DMS 273 treated with DMSO at 0.1 percent for 48 hours (cell line): ENCODE data around the gene MARF1.
"Not testable (repeated sequence)": the region's sequence is repeated elsewhere in the genome, so short reads cannot be mapped to it uniquely, and the experiment has no call there.

Experiments
- DNase-seq: peaks from one replicate; lab custom pipeline; 2025; lab: John Stamatoyannopoulos, UW

Gene MARF1

DNA sequence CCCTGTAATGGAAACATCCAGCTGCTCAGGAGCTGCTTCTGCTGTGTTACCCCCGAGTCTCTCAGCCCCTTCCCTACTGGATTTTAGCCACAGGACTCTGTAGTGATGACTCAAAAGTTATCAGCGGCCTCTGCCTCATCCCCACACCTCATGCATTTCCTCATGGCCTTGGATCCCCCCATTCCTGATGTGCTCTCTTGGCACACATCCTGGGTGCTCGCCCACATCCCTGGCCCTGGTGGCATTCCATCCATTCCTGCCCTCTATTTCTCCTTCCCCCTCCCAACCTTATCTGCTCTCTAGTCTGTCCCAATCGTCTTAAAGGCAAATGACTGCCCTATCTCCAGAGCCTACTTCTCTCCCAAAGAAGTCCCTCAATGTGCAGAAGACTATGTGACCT, 24.6 kb downstream of the MARF1 start:
- no peak for DNase-seq

DNA sequence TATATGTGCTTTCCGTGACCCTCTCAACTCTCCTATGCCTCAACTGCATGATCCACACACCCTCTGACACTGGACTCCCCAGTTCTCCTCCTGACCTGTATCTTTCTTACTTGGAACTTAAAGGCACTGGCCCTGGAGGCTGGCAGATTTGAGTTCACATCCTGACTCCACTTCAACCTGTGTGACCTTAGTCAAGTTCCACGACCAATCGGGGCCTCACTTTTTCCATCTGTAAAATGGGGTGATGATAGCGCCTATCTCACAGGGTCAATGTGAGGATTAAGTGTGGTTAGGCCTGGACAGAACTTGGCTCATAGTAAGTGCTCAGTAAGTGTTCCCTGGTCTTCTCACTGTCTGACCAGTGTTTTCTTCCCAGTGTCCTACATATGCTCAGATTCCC, 25.1 kb downstream of the MARF1 start:
- no peak for DNase-seq

DNA sequence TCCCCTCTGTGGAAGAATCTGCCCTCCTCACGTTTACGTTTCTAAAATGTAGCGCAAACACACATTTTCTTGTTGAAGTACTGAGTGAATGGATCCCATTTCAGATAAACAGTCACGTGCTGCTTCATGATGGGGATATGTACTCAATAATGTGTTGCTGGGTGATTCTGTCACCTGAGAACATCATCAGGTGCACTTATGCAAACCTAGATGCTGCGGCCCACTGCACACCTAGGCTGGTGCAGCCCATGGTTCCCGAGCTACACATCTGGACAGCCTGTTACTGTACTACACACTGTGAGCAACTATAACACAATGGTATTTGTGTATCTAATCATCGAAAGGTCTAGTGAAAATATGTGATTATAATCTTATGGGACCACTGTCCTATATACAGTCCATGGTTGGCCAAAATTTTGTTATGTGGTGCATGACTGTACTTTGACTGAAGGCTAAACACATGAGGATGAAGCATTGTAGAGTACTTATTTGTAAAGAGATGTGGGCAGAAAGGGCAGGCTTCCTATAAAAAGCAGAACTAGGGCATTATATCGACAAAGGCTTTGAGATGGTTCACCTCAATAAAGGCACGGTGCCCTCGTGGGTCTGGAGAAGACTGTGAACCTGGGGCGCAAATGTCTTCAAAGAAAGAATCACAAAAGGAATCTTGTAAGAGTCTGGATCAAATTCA, 26.3 kb downstream of the MARF1 start:
- DNase-seq: no peak

DNA sequence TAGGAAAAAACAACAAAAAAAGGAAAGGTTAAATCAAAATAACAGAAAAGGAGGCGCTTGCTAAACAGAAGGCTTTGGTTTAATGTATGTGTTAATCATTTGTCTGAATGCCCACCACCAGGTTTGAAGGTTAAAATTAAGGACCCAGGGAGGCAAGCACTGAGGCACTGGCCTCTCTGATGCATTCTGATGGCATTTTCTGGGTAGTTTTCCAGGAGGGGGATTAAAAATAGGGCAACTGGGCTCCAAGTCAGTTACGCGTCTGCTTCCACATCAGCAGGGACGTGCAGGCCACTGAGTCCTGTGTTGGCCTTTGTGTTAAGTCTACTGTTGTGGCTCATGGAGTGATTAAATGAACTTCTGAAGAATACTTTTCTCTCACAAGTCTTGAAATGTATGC, 26.9 kb downstream of the MARF1 start:
- DNase-seq: no peak

DNA sequence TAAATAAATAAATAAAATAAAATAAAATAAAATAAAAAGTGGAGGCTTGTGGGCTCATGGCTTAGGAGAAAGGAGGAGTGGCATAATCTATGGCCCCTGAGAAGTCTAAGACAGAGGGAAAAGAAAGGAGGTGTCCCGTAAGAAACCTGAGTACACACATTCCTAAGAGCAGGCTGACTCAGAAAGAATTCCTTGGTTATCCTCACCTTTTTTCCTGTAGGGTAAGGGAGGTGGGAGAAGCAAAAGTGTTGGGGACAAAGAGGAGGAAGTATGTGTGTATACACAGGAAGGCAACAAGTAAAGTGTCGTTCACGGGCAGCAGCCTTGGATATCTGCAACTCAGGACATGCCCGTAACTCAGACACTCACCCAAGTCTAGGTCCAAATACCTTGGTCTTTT, 29.3 kb downstream of the MARF1 start:
- DNase-seq: no peak

DNA sequence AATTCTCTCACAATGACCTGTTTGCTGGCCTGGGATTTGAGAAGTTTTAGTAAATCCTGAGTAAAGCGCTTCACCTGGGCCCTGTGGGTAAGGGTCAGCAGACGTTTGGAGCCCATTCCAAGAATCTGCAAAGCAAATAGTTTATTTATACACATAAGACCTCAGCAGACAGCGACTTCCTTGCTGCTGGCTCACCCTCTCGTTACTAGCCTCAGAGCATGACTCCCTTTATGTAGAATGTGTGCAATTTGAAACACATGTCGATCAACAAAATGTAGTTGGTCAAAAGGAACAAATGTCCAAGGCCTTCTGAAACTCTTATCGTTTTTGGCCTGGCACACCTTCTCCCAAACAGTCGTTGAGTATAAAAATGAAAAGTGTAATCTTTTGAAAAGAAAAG, 31.3 kb downstream of the MARF1 start:
- DNase-seq: no peak

DNA sequence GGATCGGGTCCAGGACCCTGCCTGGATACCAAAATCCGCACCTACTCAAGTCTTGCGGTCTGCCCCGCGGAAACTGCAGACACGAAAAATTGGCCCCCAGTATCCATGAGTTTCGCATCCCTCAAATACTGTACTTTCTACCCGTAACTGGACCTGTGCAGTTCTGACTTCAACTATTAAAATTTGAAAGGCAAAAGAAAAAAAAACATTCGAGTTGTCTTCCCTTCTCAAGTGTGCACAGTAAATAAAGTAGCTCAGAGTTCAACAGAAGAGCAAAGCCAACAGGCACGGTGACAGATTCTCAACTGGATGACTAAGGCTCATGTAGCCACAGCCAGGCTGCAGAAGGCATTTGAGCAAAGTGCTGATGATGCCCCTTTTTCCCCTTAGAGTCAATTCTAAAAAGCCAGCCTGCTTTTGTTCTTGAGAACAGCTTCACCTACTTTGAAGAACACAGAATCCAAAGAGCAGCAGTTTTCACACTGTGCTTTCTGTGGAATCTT, 32.5 kb downstream of the MARF1 start:
- no peak for DNase-seq

DNA sequence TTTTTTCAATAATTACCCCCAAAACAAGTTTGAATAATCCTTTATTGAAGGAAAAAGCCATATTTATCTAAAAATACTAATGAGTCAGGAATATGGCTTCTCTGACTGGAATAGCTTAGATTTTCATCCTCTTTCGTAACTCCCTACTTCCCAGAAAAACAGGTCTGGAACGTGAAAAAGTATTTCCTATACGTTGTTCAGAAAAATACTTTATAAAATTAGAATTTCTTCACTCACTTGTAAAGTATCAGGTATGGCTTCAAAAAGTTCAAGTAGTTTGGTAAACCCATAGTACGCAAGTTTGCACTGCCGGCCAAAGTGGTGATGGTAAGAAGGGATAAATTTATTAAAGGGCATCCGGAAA, 33.7 kb downstream of the MARF1 start:
- DNase-seq: no peak

DNA sequence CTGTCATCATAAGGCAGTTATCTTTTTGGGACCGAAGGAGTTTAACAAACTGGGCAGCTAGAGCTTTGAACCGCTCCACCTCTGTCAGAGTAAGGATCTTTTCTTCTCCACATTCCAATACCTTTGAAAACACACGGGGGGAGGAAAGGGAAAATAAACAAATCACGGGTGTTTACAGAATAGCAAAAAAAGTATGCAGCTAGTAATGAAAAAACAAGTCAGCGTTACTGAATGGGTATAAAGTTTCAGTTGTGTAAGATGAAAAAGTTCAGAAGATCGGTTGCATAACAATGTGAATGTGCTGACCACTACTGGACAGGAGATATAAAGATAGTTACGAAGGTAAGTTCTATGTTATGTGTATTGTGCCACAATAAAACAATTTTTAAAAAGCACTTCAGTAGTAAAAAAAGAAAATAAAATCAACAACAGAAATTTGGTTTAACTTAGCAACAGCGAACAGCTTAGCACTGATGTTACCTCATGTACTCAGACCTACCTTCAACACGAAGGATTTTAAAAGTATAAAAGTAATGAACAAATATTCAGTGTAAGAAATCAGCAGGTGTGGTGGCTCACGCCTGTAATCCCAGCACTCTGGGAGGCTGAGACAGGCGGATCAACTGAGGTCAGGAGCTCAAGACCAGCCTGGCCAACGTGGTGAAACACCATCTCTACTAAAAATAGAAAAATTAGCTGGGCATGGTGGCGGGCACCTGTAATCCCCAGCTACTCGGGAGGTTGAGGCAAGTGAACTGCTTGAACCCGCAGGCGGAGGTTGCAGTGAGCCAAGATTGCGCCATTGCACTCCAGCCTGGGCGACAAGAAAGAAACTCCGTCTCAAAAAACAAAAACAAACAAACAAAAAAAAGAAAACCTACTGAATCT, 34.3 kb downstream of the MARF1 start:
- DNase-seq: no peak

DNA sequence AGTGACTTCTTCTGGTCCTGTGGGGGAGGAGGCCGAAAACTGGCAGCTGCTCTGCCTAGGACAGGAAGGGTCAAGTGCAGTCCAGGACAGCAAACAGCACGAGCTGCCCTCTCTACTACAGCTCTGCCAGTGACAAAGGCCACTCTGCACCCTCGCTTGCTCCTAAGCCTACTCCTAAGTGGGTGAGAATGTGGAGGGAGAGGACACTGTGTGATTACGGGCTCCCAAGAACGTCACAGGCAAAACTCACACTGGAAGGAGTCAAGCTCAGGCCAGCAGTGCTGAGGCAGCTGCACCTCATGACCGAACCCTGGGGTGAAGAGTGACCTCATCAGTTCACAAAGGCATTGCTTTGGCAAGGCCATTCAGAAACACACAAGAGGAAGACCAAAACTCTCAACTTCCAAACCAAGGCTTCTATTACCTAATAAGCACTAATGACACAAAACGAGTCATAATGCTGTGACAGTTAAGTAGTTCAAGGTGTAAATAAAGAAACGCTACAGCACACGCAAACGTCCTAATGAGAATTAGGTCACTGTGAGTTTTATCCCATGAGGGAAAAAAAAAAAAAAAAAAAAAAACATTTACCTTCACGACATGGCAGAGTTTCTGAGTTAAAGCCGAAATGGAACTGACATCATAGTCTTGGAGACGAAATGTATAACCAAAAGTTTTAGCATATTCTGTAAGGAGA, 35.1 kb downstream of the MARF1 start:
- DNase-seq: no peak

DNA sequence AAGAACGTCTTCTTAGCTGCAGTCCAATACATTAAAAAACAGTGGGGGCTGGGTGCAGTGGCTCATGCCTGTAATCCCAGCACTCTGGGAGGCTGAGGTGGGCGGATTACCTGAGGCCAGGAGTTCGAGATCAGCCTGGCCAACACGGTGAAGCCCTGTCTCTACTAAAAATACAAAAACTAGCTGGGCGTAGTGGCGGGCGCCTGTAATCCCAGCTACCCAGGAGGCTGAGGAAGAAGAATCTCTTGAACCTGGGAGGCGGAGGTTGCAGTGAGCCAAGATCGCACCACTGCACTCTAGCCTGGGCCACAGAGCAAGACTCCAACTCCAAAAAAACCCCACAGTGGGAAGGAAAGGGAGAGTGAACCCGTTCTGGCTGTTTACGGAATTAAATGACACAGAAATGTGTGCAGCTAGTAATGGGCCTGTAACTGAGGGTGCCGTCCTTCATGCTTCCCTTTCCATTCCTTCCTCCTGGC, 35.7 kb downstream of the MARF1 start:
- not testable (repeated sequence) for DNase-seq

DNA sequence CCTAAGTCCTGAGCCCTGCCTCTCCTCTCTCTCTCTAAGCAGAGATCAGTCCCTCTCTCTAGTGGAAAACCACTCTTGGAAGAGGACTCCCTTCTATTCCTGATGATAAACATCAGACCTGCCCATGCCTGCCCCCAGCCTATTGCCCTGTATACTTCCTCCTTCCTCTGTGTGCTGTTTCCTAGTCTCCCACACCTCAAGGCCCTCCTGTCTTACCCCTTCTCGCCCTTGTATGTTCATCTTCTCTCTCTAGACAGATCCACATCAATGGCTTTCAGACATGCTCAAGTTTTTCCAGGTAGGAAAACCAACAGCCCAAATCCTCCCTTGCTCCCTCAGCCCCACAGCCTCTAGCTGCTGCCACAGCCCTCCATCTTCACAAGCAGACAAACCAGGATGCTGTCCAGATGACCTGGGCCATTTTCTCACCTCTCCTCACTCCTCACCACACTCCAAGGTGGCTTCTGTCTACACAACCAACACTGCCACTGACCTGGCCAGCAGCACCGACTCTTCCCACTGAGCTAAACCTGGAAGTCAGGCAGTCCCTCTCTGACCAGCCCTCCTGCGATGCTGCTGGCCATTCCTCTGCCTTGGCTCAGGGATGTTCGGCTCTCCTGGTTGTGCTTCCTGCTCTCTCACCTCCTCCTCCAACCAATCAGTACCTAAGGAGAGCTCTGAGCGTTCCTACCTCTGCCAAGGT, 36.3 kb downstream of the MARF1 start:
- DNase-seq: no peak

DNA sequence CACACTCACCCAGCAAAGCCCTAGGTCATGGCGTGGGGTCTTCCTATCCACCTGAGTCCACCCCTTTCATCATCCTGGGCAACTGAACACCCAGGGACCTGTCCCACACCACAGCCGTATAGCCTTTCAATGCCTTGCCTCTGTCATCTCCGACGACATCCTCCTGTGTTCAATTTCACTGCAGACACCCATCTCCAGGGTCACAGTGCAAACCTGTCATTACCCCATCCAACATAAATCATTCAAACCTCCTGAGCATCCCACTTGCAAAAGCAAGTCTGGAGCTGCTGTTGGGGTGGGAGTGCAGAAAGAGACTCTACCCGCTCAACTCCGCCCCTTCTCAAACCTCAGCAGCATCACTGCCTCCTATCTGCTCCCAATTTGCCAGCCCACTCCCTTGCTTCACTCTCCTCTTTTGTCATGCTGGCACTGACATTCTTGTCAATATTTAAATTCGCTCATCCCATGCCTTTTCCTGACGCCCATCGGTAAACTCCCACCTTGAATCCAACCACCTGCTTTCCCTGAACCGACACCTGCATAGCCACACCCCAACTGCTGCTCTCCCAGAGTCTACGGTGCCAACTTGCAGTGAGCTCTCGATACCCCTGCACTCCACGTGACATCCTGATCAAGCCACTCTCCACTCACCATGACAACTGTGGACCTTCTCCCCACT, 37.0 kb downstream of the MARF1 start:
- no peak for DNase-seq

DNA sequence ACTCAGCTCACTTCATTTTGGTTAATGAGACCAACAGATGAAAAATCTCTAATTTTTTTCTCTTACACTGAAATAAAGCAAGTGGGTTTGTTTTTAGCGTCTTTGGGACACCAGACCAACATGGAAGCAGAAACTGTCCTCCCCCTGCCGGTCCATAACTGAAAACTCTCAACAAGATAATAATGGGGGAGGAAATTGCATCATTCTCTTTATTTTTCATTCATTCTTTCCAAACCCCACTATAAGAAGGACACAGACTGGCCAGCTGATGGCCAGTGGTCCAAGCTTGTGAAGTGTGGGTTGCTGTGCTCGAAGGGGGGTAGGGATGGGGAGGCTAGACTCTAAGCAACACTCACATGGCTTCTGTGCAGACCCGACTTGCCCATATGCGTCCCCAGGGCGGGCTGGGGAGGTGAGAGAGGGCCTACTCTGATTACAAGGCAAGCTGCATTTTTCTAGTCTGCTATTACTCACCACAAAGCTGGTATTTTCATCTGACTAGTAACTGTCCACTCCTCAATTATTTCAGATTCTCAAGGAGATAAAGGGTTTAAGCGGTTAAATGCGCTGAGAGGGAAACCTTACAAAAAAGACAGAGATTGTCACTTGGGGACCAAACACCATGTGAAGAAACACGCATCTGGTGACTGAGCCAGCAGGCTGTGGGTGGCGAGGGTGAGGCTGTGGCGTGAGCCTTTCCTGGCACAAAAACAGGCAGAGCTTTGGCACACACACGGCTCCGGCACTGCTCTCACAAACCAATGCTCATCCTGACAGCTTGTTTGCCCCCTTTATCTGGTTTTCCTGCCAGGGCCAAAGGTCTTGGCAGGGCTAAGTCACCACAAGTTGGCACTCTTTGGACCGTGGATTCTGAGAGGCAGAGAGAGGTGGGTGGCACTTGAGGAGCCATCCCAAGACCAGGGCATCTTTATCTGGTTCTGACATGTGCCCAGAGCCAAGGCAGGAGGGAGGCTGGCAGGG, 38.2 kb downstream of the MARF1 start:
- no peak for DNase-seq

DNA sequence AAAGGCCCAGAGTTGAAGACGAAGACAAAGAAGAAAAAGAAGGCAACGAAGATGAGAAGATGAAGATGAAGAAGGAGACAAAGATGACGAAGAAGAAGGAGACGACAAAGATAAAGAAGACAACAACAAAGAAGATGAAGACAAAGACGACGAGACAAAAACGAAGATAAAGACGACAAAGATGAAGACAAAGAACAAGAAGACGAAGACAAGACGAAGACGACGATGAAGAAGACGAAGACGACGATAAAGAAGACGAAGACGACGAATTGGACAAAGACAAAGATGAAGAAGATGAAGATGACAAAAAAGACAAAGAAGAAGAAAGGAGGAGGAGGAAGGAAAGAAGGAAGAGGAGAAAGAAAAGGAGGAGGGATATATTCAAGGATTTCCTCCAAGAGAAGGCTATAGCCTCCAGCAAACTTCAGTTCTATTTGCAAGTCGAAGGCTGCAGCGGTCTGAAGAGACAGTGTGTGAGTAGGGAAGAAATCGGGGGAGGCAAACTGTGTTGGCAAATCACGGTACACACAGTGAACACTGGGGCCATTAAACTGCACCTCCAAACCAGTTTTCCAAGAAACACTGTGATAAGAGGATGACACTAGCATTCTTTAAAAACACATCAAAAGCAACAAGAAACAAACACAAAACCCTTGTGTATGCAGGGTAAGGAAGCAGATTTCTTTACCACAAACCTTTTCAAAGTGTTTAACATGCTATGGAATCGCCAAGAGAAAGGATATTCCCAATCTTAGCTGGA, 40.5 kb downstream of the MARF1 start:
- DNase-seq: no peak

DNA sequence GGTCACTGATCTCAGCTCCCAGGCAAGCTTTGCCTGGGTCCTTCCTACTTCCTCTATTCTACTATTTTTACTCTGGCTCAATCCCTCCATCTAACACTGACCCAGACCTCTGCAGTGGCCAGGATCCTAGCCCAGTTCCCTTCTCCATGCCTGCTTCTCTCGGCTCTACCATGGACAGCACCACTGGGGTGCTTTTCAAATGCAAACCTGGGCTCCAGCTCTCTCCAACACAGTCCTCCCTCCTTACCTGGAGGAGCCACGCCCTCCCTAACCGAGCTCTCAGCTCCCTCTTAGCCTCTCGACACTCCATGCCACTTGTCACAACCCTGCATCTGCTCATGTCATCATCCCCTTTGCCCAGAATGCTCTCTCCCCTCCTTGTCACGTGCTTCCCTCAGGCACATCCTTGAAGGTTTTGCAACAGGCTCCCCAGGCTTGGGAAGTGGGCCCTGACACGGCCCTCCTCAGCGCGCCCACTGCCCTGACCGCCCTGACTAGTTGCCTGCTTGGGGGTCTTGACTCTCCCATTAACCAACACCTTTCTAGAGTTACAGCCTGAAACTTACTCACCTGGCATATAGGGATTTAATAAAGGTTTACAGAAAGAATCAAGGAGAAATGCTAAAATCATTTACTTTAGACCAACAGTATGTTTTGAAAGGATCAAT, 41.6 kb downstream of the MARF1 start:
- no peak for DNase-seq

DNA sequence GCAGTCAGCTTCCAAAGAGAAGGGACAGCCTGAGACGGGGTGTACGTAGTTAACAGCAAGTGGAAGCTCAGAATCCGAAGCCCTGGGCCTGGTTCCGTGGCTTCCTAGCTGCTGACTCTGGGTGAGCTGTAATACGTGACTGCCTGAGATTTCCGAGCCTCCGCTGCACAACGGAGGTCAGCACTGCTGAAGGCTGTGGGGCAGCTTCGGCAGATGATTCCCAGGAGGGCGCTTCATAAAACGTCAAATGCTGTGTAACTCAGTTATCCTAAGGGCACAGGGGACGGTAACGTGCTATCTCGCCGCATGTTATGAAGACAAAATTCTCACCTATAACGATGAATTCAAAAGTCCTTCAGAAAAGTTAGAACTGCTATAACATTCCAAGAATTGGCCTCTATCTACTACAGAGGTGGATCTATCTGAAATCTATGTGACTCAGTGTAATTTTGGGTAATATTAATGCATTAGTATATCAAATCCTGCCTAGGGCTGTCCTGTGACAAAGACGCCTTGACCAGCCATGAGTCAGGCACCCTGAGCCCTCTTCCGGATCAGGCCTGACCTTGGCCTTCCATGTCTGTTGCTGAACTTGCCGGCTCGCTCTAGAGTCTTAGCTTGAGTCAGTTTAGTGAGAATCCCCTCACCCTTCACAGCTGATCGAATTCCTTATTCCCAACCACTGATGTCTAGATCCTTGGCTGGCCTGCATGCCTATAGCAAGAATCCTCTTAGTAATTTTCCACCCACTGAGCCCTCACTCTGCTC, 43.5 kb downstream of the MARF1 start:
- DNase-seq: no peak

DNA sequence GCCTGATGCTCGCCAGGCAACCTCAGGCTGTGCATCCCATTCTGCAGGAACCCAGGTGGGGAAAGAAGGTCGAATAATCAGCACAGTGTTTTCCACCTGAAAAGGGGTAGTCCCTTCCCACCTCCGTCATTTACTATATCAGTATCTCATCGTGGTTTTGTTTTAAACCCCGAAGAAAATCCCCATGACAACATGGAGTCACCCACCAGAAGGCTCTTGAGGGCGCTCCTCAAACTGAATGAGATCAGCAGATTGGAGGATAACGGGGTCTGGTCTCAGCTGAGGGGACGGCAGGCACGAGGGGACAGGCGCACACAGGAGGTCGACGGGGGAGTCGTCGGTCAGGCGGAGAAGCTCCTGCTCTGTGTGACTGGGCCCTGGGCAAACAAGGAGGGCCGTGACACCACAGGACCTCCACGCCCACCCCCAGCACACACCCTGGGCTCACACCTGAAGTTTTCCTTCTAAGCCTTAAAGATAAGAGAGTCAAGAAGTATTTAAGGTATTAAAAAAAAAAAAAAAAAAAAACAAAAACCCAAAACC, 44.2 kb downstream of the MARF1 start:
- DNase-seq: no peak
